Nephron (organoid): Measurements from ENCODE around the gene AIF1.

Experiments used
- H3K27ac Mint-ChIP-seq, 3 experiments: 2 replicates each; pipeline ENCODE4 v1.8.0; 2020; ENCODE audit warnings: mixed read lengths in 3 of 3, mild to moderate bottlenecking in 2 of 3, moderate library complexity in 1 of 3
- H3K27me3 Mint-ChIP-seq: 2 replicates; pipeline ENCODE4 v1.8.0; 2021; ENCODE audit warnings: low read depth, mild to moderate bottlenecking, moderate library complexity, mixed read lengths
- H3K36me3 Mint-ChIP-seq: 2 replicates; pipeline ENCODE4 v1.8.0; 2020; ENCODE audit warnings: low read depth, mixed read lengths
- H3K4me1 Mint-ChIP-seq: 2 replicates; pipeline ENCODE4 v1.8.0; 2020; ENCODE audit warnings: mixed read lengths
- H3K4me3 Mint-ChIP-seq, 3 experiments: 2 replicates each; pipeline ENCODE4 v1.8.0; 2020; ENCODE audit warnings: mild to moderate bottlenecking in 3 of 3, mixed read lengths in 3 of 3, moderate library complexity in 2 of 3
- H3K9me3 Mint-ChIP-seq: 2 replicates; pipeline ENCODE4 v1.8.0; 2020; ENCODE audit warnings: mixed read lengths
- CTCF ChIP-seq, 3 experiments: fragments of 200-600 bp; sonication (generic); IDR thresholded peaks; one replicate each; pipeline ENCODE4 v1.5.0; 2021; ENCODE audit warnings: antibody characterized with exemption in 3 of 3; ENCODE audit not compliant: unreplicated experiment in 3 of 3

AIF1 gene

GRCh38 chr6:31634131-31634530 is 19.1 kb downstream of the AIF1 start:
- H3K4me3 Mint-ChIP-seq, result no peak overlapping the region
- no peaks in the 10 kb centered on the region for H3K4me1 Mint-ChIP-seq
- no peaks in the 10 kb centered on the region for H3K27me3 Mint-ChIP-seq
- H3K36me3 Mint-ChIP-seq, result peaks cover 77% of the 10 kb centered on the region
- TF ChIP-seq CTCF (IDR thresholded peaks at IDR 0.05; ENCODE audit: unreplicated experiment in 3 of 3), result no peak
- H3K9me3 Mint-ChIP-seq, result no peaks in the 10 kb centered on the region
- peak overlapping the region in 2 of 3 experiments; percentile 23 to 63 for H3K27ac Mint-ChIP-seq

GRCh38 chr6:31634969-31635575 is 20.0 kb downstream of the AIF1 start:
- Mint-ChIP-seq H3K4me3 (no peak overlapping the region), H3K9me3 (no peaks in the 10 kb centered on the region), H3K4me1 (no peaks in the 10 kb centered on the region), H3K36me3 (peaks cover 75% of the 10 kb centered on the region), H3K27ac (peak overlapping the region in 2 of 3 experiments; percentile 10 to 23), H3K27me3 (no peaks in the 10 kb centered on the region)
- no peak for TF ChIP-seq CTCF (IDR thresholded peaks at IDR 0.05; ENCODE audit: unreplicated experiment in 3 of 3)

- Mint-ChIP-seq H3K27ac (peak overlapping the region in 2 of 3 experiments; percentile 31 to 52), H3K4me1 (no peaks in the 10 kb centered on the region), H3K9me3 (no peaks in the 10 kb centered on the region), H3K4me3 (no peak overlapping the region), H3K27me3 (no peaks in the 10 kb centered on the region), H3K36me3 (peaks cover 78% of the 10 kb centered on the region)
- no peak for TF ChIP-seq CTCF (IDR thresholded peaks at IDR 0.05; ENCODE audit: unreplicated experiment in 3 of 3)
Observed at GRCh38 chr6:31636698-31637596, 21.9 kb downstream of the AIF1 start.

GRCh38 chr6:31639043-31639442 is 24.0 kb downstream of the AIF1 start:
- no peak overlapping the region for H3K4me3 Mint-ChIP-seq
- peak overlapping the region in 2 of 3 experiments; percentile 20 to 54 for H3K27ac Mint-ChIP-seq
- no peak for TF ChIP-seq CTCF (IDR thresholded peaks at IDR 0.05; ENCODE audit: unreplicated experiment in 3 of 3)
- H3K36me3 Mint-ChIP-seq, result peaks cover 76% of the 10 kb centered on the region
- no peaks in the 10 kb centered on the region for H3K4me1 Mint-ChIP-seq
- no peaks in the 10 kb centered on the region for H3K9me3 Mint-ChIP-seq
- no peaks in the 10 kb centered on the region for H3K27me3 Mint-ChIP-seq

- Mint-ChIP-seq H3K9me3 (no peaks in the 10 kb centered on the region), H3K4me1 (no peaks in the 10 kb centered on the region), H3K4me3 (no peak overlapping the region), H3K27me3 (no peaks in the 10 kb centered on the region), H3K36me3 (peaks cover 72% of the 10 kb centered on the region), H3K27ac (peak overlapping the region in 1 of 3 experiments; percentile 35)
- no peak for TF ChIP-seq CTCF (IDR thresholded peaks at IDR 0.05; ENCODE audit: unreplicated experiment in 3 of 3)
Observed at GRCh38 chr6:31639449-31639861, 24.4 kb downstream of the AIF1 start.
